Measurements from ENCODE around the gene LHX5.

Gene LHX5

DNA sequence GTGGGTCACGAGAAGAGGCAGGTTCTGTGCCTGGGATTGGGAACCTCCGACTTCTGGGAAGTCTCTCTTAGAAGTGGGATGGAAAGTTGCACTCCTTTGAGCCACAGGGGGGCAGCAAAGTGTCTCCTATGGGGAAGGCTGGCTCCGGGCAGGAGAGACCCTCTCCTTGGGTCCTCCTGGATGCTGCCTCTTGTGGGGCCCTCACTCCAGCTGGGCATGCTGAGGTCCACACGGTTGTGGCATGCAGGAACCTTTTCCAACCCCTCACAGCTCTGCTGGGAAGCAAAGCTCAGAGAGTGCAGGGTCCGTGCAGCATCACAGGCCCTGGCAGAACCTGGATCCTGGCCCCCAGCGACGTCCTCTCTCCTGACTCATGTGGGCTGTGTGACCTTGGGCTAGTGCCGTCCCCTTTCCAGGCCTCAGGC is 32.1 kb downstream of the LHX5 start:
- Histone ChIP-seq H3K4me3 (ENCODE audit: low read length in 2 of 2) (no peak overlapping the region), H3K9ac (ENCODE audit: low read length in 2 of 2) (no peak overlapping the region), H3K27ac (ENCODE audit: low read length) (no peak overlapping the region), H3K4me1 (ENCODE audit: control insufficient read depth, insufficient read depth, low read length) (no peaks in the 10 kb centered on the region), H3K9me3 (ENCODE audit: control insufficient read depth in 2 of 2, low read length in 2 of 2) (no peaks in the 10 kb centered on the region), H3K27me3 (ENCODE audit: control insufficient read depth in 1 of 2, insufficient read depth in 2 of 2, low read length in 2 of 2) (peaks cover 20 to 24% of the 10 kb centered on the region in 2 donors), H3K36me3 (ENCODE audit: control insufficient read depth in 2 of 2, insufficient read depth in 2 of 2, low read length in 2 of 2) (no peaks in the 10 kb centered on the region)

GRCh38 chr12:113439301-113439597 is 32.4 kb downstream of the LHX5 start:
- H3K27ac ChIP-seq (ENCODE audit: low read length), result no peak overlapping the region
- H3K9ac ChIP-seq (ENCODE audit: low read length in 2 of 2), result no peak overlapping the region
- H3K4me1 ChIP-seq (ENCODE audit: control insufficient read depth, insufficient read depth, low read length), result no peaks in the 10 kb centered on the region

DNA sequence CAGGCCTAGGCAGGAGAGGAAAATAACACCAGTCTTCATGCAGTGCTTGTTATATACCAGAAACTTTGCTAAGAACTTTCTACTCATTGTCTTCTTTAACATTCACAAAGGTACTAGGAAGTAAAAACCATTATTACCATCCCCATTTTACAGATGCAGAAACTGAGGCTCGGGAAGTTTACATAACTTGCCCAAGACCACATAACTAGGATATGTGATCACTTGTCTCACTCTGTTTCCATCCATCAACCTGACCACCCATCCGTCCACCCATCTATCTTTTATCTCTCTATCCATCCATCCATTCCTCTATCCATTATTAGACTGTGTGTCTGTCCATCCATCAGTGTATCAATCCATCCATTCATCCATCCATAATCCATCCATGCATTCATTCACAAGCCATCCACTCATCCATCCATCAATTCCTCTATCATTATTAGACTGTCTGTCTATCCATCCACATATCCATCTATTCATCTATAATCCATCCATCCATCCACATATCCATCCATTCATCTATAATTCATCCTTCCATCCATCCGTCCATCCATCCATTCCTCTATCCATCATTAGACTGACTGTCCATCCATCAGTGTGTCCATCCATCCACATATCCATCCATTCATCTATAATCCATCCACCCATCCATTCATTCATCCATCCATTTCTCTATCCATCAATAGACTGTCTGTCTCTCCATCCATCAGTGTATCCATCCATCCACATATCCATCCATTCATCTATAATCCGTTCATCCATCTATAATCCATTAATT is 33.0 kb downstream of the LHX5 start:
- Histone ChIP-seq H3K4me1 (ENCODE audit: control insufficient read depth, insufficient read depth, low read length) (no peaks in the 10 kb centered on the region), H3K27ac (ENCODE audit: low read length) (no peak overlapping the region), H3K4me3 (ENCODE audit: low read length in 2 of 2) (no peak overlapping the region), H3K27me3 (ENCODE audit: control insufficient read depth in 1 of 2, insufficient read depth in 2 of 2, low read length in 2 of 2) (peaks cover 20 to 24% of the 10 kb centered on the region in 2 donors), H3K36me3 (ENCODE audit: control insufficient read depth in 2 of 2, insufficient read depth in 2 of 2, low read length in 2 of 2) (no peaks in the 10 kb centered on the region), H3K9me3 (ENCODE audit: control insufficient read depth in 2 of 2, low read length in 2 of 2) (no peaks in the 10 kb centered on the region), H3K9ac (ENCODE audit: low read length in 2 of 2) (no peak overlapping the region)

More at GRCh38 chr12:113439301-113439597, 32.4 kb downstream of the LHX5 start:
- Histone ChIP-seq H3K9me3 (ENCODE audit: control insufficient read depth in 2 of 2, low read length in 2 of 2) (no peaks in the 10 kb centered on the region), H3K27me3 (ENCODE audit: control insufficient read depth in 1 of 2, insufficient read depth in 2 of 2, low read length in 2 of 2) (peaks cover 20 to 24% of the 10 kb centered on the region in 2 donors), H3K4me3 (ENCODE audit: low read length in 2 of 2) (no peak overlapping the region), H3K36me3 (ENCODE audit: control insufficient read depth in 2 of 2, insufficient read depth in 2 of 2, low read length in 2 of 2) (no peaks in the 10 kb centered on the region)

DNA sequence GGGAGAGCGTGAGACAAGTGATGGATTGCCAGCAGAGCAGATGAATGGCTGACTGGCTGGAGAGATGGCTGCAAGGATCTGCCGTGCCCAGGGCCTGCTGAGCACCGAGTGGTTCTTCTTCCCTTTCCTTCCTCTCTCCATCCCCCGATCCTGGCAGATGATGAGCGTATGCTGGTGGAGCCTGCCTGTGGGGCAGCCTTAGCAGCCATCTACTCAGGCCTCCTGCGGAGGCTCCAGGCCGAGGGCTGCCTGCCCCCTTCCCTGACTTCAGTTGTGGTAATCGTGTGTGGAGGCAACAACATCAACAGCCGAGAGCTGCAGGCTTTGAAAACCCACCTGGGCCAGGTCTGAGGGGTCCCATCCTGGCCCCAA is 34.0 kb downstream of the LHX5 start:
- no peaks in the 10 kb centered on the region for H3K9me3 ChIP-seq (ENCODE audit: control insufficient read depth in 2 of 2, low read length in 2 of 2)
- no peaks in the 10 kb centered on the region for H3K4me1 ChIP-seq (ENCODE audit: control insufficient read depth, insufficient read depth, low read length)
- H3K9ac ChIP-seq (ENCODE audit: low read length in 2 of 2), result no peak overlapping the region
- no peak overlapping the region for H3K27ac ChIP-seq (ENCODE audit: low read length)
- H3K36me3 ChIP-seq (ENCODE audit: control insufficient read depth in 2 of 2, insufficient read depth in 2 of 2, low read length in 2 of 2), result no peaks in the 10 kb centered on the region
- no peak overlapping the region for H3K4me3 ChIP-seq (ENCODE audit: low read length in 2 of 2)
- H3K27me3 ChIP-seq (ENCODE audit: control insufficient read depth in 1 of 2, insufficient read depth in 2 of 2, low read length in 2 of 2), result peaks cover 18 to 24% of the 10 kb centered on the region in 2 donors

DNA sequence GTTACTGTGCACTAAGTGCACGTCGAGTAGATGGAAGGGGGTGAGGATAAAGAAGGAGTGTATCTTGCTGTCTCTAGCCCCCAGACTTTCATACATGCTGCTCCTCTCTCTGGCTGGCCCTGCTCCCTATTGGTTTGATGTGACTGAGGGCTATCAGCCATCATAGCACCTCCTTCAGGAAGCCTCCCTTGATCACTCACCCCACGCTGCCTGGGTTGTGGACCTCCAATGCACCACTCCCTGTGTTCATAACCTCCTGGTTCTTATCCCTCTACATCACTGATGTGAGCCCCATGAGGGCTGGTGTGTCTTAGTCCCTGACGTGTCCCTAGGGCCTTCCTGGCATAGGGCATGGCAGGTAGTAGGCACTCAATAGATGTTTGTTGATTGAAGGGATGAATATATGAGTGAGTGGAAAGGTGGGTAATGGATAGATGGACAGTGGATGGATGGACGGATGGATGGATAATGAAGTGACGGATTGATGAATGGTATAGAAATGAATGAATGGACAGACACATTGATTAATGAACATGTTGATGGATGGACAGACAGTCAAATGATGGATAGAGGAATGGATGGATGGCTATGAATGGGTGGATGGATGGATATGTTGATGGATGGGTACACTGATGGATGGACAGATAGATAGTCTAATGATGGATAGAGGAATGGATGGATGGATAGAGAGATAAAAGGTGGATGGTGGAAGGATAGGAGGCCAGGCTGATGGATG is 34.5 kb downstream of the LHX5 start:
- no peaks in the 10 kb centered on the region for H3K9me3 ChIP-seq (ENCODE audit: control insufficient read depth in 2 of 2, low read length in 2 of 2)
- no peak overlapping the region for H3K27ac ChIP-seq (ENCODE audit: low read length)
- no peak overlapping the region for H3K9ac ChIP-seq (ENCODE audit: low read length in 2 of 2)

GRCh38 chr12:113436586-113436985 is 35.1 kb downstream of the LHX5 start:
- H3K4me3 ChIP-seq (ENCODE audit: low read length in 2 of 2), result no peak overlapping the region
- H3K27ac ChIP-seq (ENCODE audit: low read length), result no peak overlapping the region
- no peak overlapping the region for H3K9ac ChIP-seq (ENCODE audit: low read length in 2 of 2)
- peaks cover 14 to 17% of the 10 kb centered on the region in 2 donors for H3K27me3 ChIP-seq (ENCODE audit: control insufficient read depth in 1 of 2, insufficient read depth in 2 of 2, low read length in 2 of 2)
- H3K9me3 ChIP-seq (ENCODE audit: control insufficient read depth in 2 of 2, low read length in 2 of 2), result no peaks in the 10 kb centered on the region
- H3K36me3 ChIP-seq (ENCODE audit: control insufficient read depth in 2 of 2, insufficient read depth in 2 of 2, low read length in 2 of 2), result no peaks in the 10 kb centered on the region
- H3K4me1 ChIP-seq (ENCODE audit: control insufficient read depth, insufficient read depth, low read length), result no peaks in the 10 kb centered on the region

More for the DNA sequence above, 34.5 kb downstream of the LHX5 start:
- Histone ChIP-seq H3K27me3 (ENCODE audit: control insufficient read depth in 1 of 2, insufficient read depth in 2 of 2, low read length in 2 of 2) (peaks cover 18 to 21% of the 10 kb centered on the region in 2 donors), H3K4me3 (ENCODE audit: low read length in 2 of 2) (no peak overlapping the region), H3K36me3 (ENCODE audit: control insufficient read depth in 2 of 2, insufficient read depth in 2 of 2, low read length in 2 of 2) (no peaks in the 10 kb centered on the region), H3K4me1 (ENCODE audit: control insufficient read depth, insufficient read depth, low read length) (no peaks in the 10 kb centered on the region)

DNA sequence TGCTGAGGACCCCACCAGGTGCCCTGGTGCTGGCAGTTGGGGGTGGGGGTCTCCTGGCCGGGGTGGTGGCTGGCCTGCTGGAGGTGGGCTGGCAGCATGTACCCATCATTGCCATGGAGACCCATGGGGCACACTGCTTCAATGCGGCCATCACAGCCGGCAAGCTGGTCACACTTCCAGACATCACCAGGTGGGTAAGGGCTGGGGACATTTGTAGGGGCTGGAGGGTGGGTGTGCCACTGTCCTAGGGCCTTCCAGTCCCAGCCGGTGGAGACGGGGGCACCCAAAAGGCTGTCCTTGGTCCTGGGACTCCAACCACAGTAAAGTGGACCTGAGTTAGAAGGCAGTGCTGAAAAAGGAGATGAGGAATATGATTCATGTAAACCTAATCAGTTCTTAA is 36.3 kb downstream of the LHX5 start:
- H3K4me3 ChIP-seq (ENCODE audit: low read length in 2 of 2), result no peak overlapping the region
- H3K36me3 ChIP-seq (ENCODE audit: control insufficient read depth in 2 of 2, insufficient read depth in 2 of 2, low read length in 2 of 2), result no peaks in the 10 kb centered on the region
- H3K4me1 ChIP-seq (ENCODE audit: control insufficient read depth, insufficient read depth, low read length), result no peaks in the 10 kb centered on the region
- H3K27ac ChIP-seq (ENCODE audit: low read length), result no peak overlapping the region
- no peak overlapping the region for H3K9ac ChIP-seq (ENCODE audit: low read length in 2 of 2)
- H3K9me3 ChIP-seq (ENCODE audit: control insufficient read depth in 2 of 2, low read length in 2 of 2), result peaks cover 0 to under 1% of the 10 kb centered on the region in 2 donors
- peaks cover 12 to 14% of the 10 kb centered on the region in 2 donors for H3K27me3 ChIP-seq (ENCODE audit: control insufficient read depth in 1 of 2, insufficient read depth in 2 of 2, low read length in 2 of 2)

DNA sequence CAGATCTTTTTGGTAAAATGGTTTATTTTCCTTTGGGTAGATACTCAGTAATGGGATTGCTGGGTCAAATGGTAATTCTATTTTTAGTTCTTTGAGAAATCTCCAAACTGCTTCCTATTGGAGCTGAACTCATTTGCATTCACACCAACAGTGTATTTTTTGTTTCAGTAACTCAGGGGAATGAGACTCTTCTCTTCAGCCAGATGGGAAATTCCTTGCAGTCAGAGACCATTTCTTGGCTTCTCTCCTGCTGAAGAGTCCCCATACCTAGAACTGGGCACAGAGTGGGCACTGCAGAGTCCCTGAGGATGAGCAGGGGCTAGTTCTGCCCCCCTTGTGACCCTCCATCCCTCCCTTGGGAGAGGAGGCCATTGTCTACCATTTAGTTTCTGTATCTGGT is 38.7 kb downstream of the LHX5 start:
- H3K9ac ChIP-seq (ENCODE audit: low read length in 2 of 2), result no peak overlapping the region
- H3K27me3 ChIP-seq (ENCODE audit: control insufficient read depth in 1 of 2, insufficient read depth in 2 of 2, low read length in 2 of 2), result peaks cover 3 to 6% of the 10 kb centered on the region in 2 donors
- H3K4me1 ChIP-seq (ENCODE audit: control insufficient read depth, insufficient read depth, low read length), result no peaks in the 10 kb centered on the region
- peaks cover 0 to 11% of the 10 kb centered on the region in 2 donors for H3K9me3 ChIP-seq (ENCODE audit: control insufficient read depth in 2 of 2, low read length in 2 of 2)
- H3K36me3 ChIP-seq (ENCODE audit: control insufficient read depth in 2 of 2, insufficient read depth in 2 of 2, low read length in 2 of 2), result no peaks in the 10 kb centered on the region
- H3K27ac ChIP-seq (ENCODE audit: low read length), result no peak overlapping the region
- H3K4me3 ChIP-seq (ENCODE audit: low read length in 2 of 2), result no peak overlapping the region

- H3K4me1 ChIP-seq (ENCODE audit: control insufficient read depth, insufficient read depth, low read length), result no peaks in the 10 kb centered on the region
- H3K9me3 ChIP-seq (ENCODE audit: control insufficient read depth in 2 of 2, low read length in 2 of 2), result peaks cover 0 to 11% of the 10 kb centered on the region in 2 donors
- H3K9ac ChIP-seq (ENCODE audit: low read length in 2 of 2), result no peak overlapping the region
- no peak overlapping the region for H3K4me3 ChIP-seq (ENCODE audit: low read length in 2 of 2)
- H3K27ac ChIP-seq (ENCODE audit: low read length), result no peak overlapping the region
- H3K27me3 ChIP-seq (ENCODE audit: control insufficient read depth in 1 of 2, insufficient read depth in 2 of 2, low read length in 2 of 2), result no peaks in the 10 kb centered on the region
- no peaks in the 10 kb centered on the region for H3K36me3 ChIP-seq (ENCODE audit: control insufficient read depth in 2 of 2, insufficient read depth in 2 of 2, low read length in 2 of 2)
Observed at GRCh38 chr12:113428482-113428881, 43.2 kb downstream of the LHX5 start.

- H3K27ac ChIP-seq (ENCODE audit: low read length), result no peak overlapping the region
- H3K4me1 ChIP-seq (ENCODE audit: control insufficient read depth, insufficient read depth, low read length), result peaks cover 2% of the 10 kb centered on the region
- no peak overlapping the region for H3K9ac ChIP-seq (ENCODE audit: low read length in 2 of 2)
- H3K27me3 ChIP-seq (ENCODE audit: control insufficient read depth in 1 of 2, insufficient read depth in 2 of 2, low read length in 2 of 2), result no peaks in the 10 kb centered on the region
- no peak overlapping the region for H3K4me3 ChIP-seq (ENCODE audit: low read length in 2 of 2)
- H3K36me3 ChIP-seq (ENCODE audit: control insufficient read depth in 2 of 2, insufficient read depth in 2 of 2, low read length in 2 of 2), result no peaks in the 10 kb centered on the region
- H3K9me3 ChIP-seq (ENCODE audit: control insufficient read depth in 2 of 2, low read length in 2 of 2), result peaks cover 0 to 11% of the 10 kb centered on the region in 2 donors
Observed at GRCh38 chr12:113427882-113428281, 43.8 kb downstream of the LHX5 start.

DNA sequence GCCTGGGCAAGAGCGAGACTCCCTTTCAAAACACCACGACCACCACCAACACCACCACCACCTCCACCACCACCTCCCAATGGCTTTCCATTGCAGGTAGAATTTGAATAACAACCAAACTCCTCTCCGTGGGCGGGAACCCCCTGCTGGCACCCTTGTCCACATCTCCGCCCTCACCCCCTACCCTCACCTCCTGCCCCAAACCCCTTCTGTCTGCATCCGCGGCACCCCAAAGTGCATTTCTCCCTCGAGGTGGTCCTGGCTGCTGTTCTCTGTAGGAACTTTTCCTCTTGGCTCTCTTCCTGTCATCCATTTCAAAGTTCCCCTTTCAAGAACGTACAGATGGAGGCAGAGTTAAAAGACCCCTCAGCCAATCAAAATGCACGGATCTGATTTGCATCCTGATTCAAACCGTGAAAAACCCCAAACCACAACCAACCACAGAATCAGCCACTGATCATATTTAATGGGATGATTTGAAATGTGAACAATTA is 45.7 kb downstream of the LHX5 start:
- no peak overlapping the region for H3K4me3 ChIP-seq (ENCODE audit: low read length in 2 of 2)
- peaks cover 0 to 11% of the 10 kb centered on the region in 2 donors for H3K9me3 ChIP-seq (ENCODE audit: control insufficient read depth in 2 of 2, low read length in 2 of 2)
- no peaks in the 10 kb centered on the region for H3K36me3 ChIP-seq (ENCODE audit: control insufficient read depth in 2 of 2, insufficient read depth in 2 of 2, low read length in 2 of 2)
- peaks cover 0 to under 1% of the 10 kb centered on the region in 2 donors for H3K27me3 ChIP-seq (ENCODE audit: control insufficient read depth in 1 of 2, insufficient read depth in 2 of 2, low read length in 2 of 2)
- H3K27ac ChIP-seq (ENCODE audit: low read length), result no peak overlapping the region
- peaks cover 9% of the 10 kb centered on the region for H3K4me1 ChIP-seq (ENCODE audit: control insufficient read depth, insufficient read depth, low read length)
- no peak overlapping the region for H3K9ac ChIP-seq (ENCODE audit: low read length in 2 of 2)
